GM12865 (cell line): Measurements from ENCODE around the gene RASAL1.

ENCODE experiments used
- DNase-seq: peaks from one replicate; pipeline ENCODE4 v3.0.0; 2010; ENCODE audit warnings: low read depth
- H3K4me3 ChIP-seq: 2 replicates; pipeline ENCODE4 v1.5.1; 2011; ENCODE audit warnings: mild to moderate bottlenecking, low read depth, low read length, control low read depth
- CTCF ChIP-seq: IDR thresholded peaks from 2 replicates; pipeline ENCODE4 v1.5.1; 2011; ENCODE audit warnings: low read length, control low read depth, low read depth, inconsistent platforms; ENCODE audit not compliant: insufficient read depth; ENCODE audit errors: missing control alignments

The RASAL1 gene

GRCh38 chr12:113049976-113050742, 85.4 kb downstream of the RASAL1 start:
- no peak overlapping the region for H3K4me3 ChIP-seq
- peak; percentile 53 for TF ChIP-seq CTCF
- peak; percentile 63 for DNase-seq
